H9 (cell line): ENCODE data around the gene MSH3. TPM values are rescaled to one million over a fixed set of nuclear protein-coding genes. Genes with fewer than 3 reads are reported as not detected.

ENCODE experiments used
- DNase-seq: peaks from one replicate; pipeline ENCODE4 v3.0.0-alpha.2; 2017
- H2AFZ ChIP-seq: one replicate; pipeline ENCODE4 v1.6.1; 2013; ENCODE audit warnings: mild to moderate bottlenecking, low read length, control low read depth, moderate library complexity
- H2AK5ac ChIP-seq: 2 replicates; pipeline ENCODE4 v1.6.1; 2013; ENCODE audit warnings: low read length, control low read depth, mixed read lengths; ENCODE audit not compliant: insufficient read length
- H2BK120ac ChIP-seq: one replicate; pipeline ENCODE4 v1.6.1; 2013; ENCODE audit warnings: low read depth, mild to moderate bottlenecking, low read length, control low read depth, inconsistent platforms; ENCODE audit not compliant: poor library complexity, severe bottlenecking
- H2BK12ac ChIP-seq: 2 replicates; pipeline ENCODE4 v1.6.1; 2013; ENCODE audit warnings: low read length, control low read depth, mixed read lengths, low read depth; ENCODE audit not compliant: insufficient read length
- H2BK15ac ChIP-seq: 2 replicates; pipeline ENCODE4 v1.6.1; 2013; ENCODE audit warnings: low read depth, low read length, control low read depth
- H2BK20ac ChIP-seq: one replicate; pipeline ENCODE4 v1.6.1; 2013; ENCODE audit warnings: low read depth, mild to moderate bottlenecking, low read length, control low read depth, inconsistent platforms; ENCODE audit not compliant: poor library complexity, severe bottlenecking
- H2BK5ac ChIP-seq: 2 replicates; pipeline ENCODE4 v1.6.1; 2013; ENCODE audit warnings: low read length, control low read depth, mixed read lengths; ENCODE audit not compliant: insufficient read length
- H3K14ac ChIP-seq: 2 replicates; pipeline ENCODE4 v1.6.1; 2013; ENCODE audit warnings: low read length, control low read depth; ENCODE audit not compliant: insufficient read depth
- H3K18ac ChIP-seq: 2 replicates; pipeline ENCODE4 v1.6.1; 2013; ENCODE audit warnings: low read depth, mild to moderate bottlenecking, mixed read lengths, low read length, control low read depth; ENCODE audit not compliant: insufficient read length
- H3K23ac ChIP-seq: 2 replicates; pipeline ENCODE4 v1.6.1; 2013; ENCODE audit warnings: low read length, control low read depth, mixed read lengths, low read depth; ENCODE audit not compliant: insufficient read length
- H3K23me2 ChIP-seq: 2 replicates; pipeline ENCODE4 v1.6.1; 2013; ENCODE audit warnings: low read depth, mild to moderate bottlenecking, mixed read lengths, low read length, control low read depth; ENCODE audit not compliant: insufficient read length, poor library complexity, severe bottlenecking
- H3K27ac ChIP-seq: 2 replicates; pipeline ENCODE4 v1.5.1; 2013; ENCODE audit warnings: low read length, control low read depth, mixed read lengths, low read depth; ENCODE audit not compliant: insufficient read length
- H3K27me3 ChIP-seq: 2 replicates; pipeline ENCODE4 v1.6.1; 2013; ENCODE audit warnings: low read length, control low read depth, inconsistent platforms; ENCODE audit not compliant: insufficient read depth
- H3K4ac ChIP-seq: 2 replicates; pipeline ENCODE4 v1.6.1; 2013; ENCODE audit warnings: low read depth, mild to moderate bottlenecking, control low read depth, inconsistent platforms, low read length, moderate library complexity
- H3K4me1 ChIP-seq: 2 replicates; pipeline ENCODE4 v1.6.1; 2013; ENCODE audit warnings: low read length, control low read depth, inconsistent platforms; ENCODE audit not compliant: insufficient read depth
- H3K4me2 ChIP-seq: 2 replicates; pipeline ENCODE4 v1.6.1; 2013; ENCODE audit warnings: low read length, control low read depth, mixed read lengths; ENCODE audit not compliant: insufficient read length, insufficient read depth
- H3K56ac ChIP-seq: 2 replicates; pipeline ENCODE4 v1.6.1; 2013; ENCODE audit warnings: low read depth, mild to moderate bottlenecking, mixed read lengths, low read length, control low read depth; ENCODE audit not compliant: insufficient read length
- H3K79me1 ChIP-seq: 2 replicates; pipeline ENCODE4 v1.6.1; 2013; ENCODE audit warnings: low read depth, mild to moderate bottlenecking, moderate library complexity, low read length, control low read depth, inconsistent platforms; ENCODE audit not compliant: insufficient read depth, poor library complexity, severe bottlenecking
- H3K79me2 ChIP-seq: 2 replicates; pipeline ENCODE4 v1.6.1; 2013; ENCODE audit warnings: low read length, control low read depth, inconsistent platforms; ENCODE audit not compliant: insufficient read depth
- H3K9ac ChIP-seq: 2 replicates; pipeline ENCODE4 v1.6.1; 2013; ENCODE audit warnings: low read length, control low read depth, mixed read lengths; ENCODE audit not compliant: insufficient read length; ENCODE audit errors: extremely low read depth
- H3K9me3 ChIP-seq: one replicate; pipeline ENCODE4 v1.6.1; 2013; ENCODE audit warnings: low read depth, low read length, inconsistent platforms; ENCODE audit not compliant: control insufficient read depth
- H3T11ph ChIP-seq: one replicate; pipeline ENCODE4 v1.6.1; 2013; ENCODE audit warnings: mild to moderate bottlenecking, low read length, control low read depth, inconsistent platforms
- H4K20me1 ChIP-seq: one replicate; pipeline ENCODE4 v1.6.1; 2013; ENCODE audit not compliant: control insufficient read depth, insufficient read length, insufficient read depth
- H4K5ac ChIP-seq: 2 replicates; pipeline ENCODE4 v1.6.1; 2013; ENCODE audit warnings: low read depth, mild to moderate bottlenecking, mixed read lengths, low read length, control low read depth; ENCODE audit not compliant: insufficient read length
- H4K8ac ChIP-seq: replicated peaks from 2 replicates; pipeline ENCODE4 v1.6.1; 2013; ENCODE audit warnings: low read length, control low read depth, mixed read lengths, low read depth; ENCODE audit not compliant: insufficient read length
- H4K91ac ChIP-seq: 2 replicates; pipeline ENCODE4 v1.6.1; 2013; ENCODE audit warnings: low read depth, mild to moderate bottlenecking, moderate library complexity, mixed read lengths, low read length, control low read depth; ENCODE audit not compliant: insufficient read length
- H3K27ac Mint-ChIP-seq, 3 experiments: 2 replicates in 2 of 3; 3 replicates in 1 of 3; pipeline ENCODE4 v1.8.0; 2020 to 2021; ENCODE audit warnings: mixed read lengths in 3 of 3, mild to moderate bottlenecking in 1 of 3, moderate library complexity in 1 of 3
- H3K27me3 Mint-ChIP-seq: 2 replicates; pipeline ENCODE4 v1.8.0; 2021; ENCODE audit warnings: low read depth, mild to moderate bottlenecking, moderate library complexity, mixed read lengths
- H3K36me3 Mint-ChIP-seq, 3 experiments: 2 replicates in 2 of 3; 3 replicates in 1 of 3; pipeline ENCODE4 v1.8.0; 2020 to 2021; ENCODE audit warnings: low read depth in 3 of 3, mixed read lengths in 3 of 3; ENCODE audit not compliant: insufficient read depth in 1 of 3
- H3K4me1 Mint-ChIP-seq, 2 experiments: 2 replicates each; pipeline ENCODE4 v1.8.0; 2020; ENCODE audit warnings: mixed read lengths in 2 of 2
- H3K4me3 Mint-ChIP-seq, 2 experiments: 2 replicates in 1 of 2; 3 replicates in 1 of 2; pipeline ENCODE4 v1.8.0; 2020 to 2021; ENCODE audit warnings: mild to moderate bottlenecking in 2 of 2, mixed read lengths in 2 of 2, moderate library complexity in 1 of 2
- H3K9me3 Mint-ChIP-seq, 2 experiments: 2 replicates in 1 of 2; 3 replicates in 1 of 2; pipeline ENCODE4 v1.8.0; 2020; ENCODE audit warnings: mild to moderate bottlenecking in 2 of 2, mixed read lengths in 2 of 2, moderate library complexity in 1 of 2
- CTCF ChIP-seq: fragments of 200-600 bp; sonication (generic); conservative IDR thresholded peaks from 3 replicates; pipeline ENCODE4 v1.8.0; 2021; ENCODE audit warnings: antibody characterized with exemption, mild to moderate bottlenecking
- WGBS: extraction: QIAGEN DNeasy Blood & Tissue Kit; methylation state at CpG from one replicate; pipeline ENCODE4 v1.1.7; 2013; ENCODE audit warnings: missing lambda C conversion rate, low lambda C conversion rate, mixed read lengths; ENCODE audit not compliant: insufficient read length; ENCODE audit errors: extremely low coverage; 5-methylcytosine and 5-hydroxymethylcytosine counted together
- total RNA-seq: library from RNA; stranded (reverse); gene quantifications from 2 replicates; pipeline ENCODE4 v1.2.1, GENCODE V29; 2021

The MSH3 gene
- total RNA-seq, 1 experiment from 2014 or later, result 17.3 TPM

DNA sequence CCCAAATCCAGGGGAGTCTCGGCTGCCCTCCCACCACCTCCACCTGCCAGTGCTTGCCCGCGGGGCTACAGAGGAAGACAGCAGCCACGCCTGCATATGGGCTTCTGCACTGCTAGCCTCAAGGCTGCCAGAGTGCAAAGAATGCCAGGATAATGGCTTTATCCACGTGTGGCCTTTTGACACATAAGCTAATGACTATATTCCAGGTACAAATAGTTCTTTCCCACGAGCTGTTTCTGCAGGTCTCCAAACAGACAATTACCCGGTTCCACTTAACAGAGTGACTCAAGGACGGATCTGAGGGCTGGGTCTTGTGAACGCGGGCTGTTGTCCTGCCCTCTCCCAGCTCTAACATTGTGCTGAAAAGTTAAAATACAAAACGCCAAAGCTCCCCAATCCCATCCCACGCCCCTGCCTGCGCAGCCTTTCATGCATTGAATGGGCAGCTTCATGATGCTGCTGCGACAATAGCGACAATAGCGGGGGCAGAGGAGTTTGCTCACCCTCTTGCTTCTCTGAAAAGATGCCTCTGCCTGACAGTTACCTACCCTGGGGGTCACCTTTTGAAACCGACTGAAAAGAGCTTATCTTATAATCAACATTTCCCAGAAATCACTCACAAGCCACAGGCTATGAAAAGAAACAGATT, 39.1 kb upstream of the MSH3 start:
- H3K4me3 Mint-ChIP-seq, result no peak overlapping the region
- H3K27ac Mint-ChIP-seq, result peak overlapping the region in 1 of 3 experiments; percentile 66; a peak in 1 of 7 replicates
- no peak overlapping the region for H2AFZ ChIP-seq

More for the DNA sequence above, 39.1 kb upstream of the MSH3 start:
- H3K18ac ChIP-seq, result no peak overlapping the region
- H4K5ac ChIP-seq, result no peak overlapping the region
- H3K9me3 Mint-ChIP-seq, result peaks cover 0 to 6% of the 10 kb centered on the region in 2 experiments; a peak in 2 of 5 replicates
- no peaks in the 10 kb centered on the region for H4K20me1 ChIP-seq
- no peak for DNase-seq
- H3K14ac ChIP-seq, result no peak overlapping the region
- no peak for TF ChIP-seq CTCF
- no peak overlapping the region for H3K4ac ChIP-seq
- H3K9me3 ChIP-seq, result no peaks in the 10 kb centered on the region
- H2BK12ac ChIP-seq, result no peak overlapping the region
- no peak overlapping the region for H3K9ac ChIP-seq
- no peaks in the 10 kb centered on the region for H3K27me3 Mint-ChIP-seq
- no peak overlapping the region for H3T11ph ChIP-seq
- H3K23ac ChIP-seq, result no peak overlapping the region
- H3K56ac ChIP-seq, result no peak overlapping the region
- peaks cover 7 to 16% of the 10 kb centered on the region in 2 experiments for H3K4me1 Mint-ChIP-seq
- WGBS, result no CpG with 5 or more reads among the region's 17 CpGs
- H2AK5ac ChIP-seq, result no peak overlapping the region
- H3K79me1 ChIP-seq, result no peaks in the 10 kb centered on the region
- H2BK5ac ChIP-seq, result no peak overlapping the region
- H2BK15ac ChIP-seq, result no peak overlapping the region
- H2BK20ac ChIP-seq, result no peak overlapping the region
- no peak overlapping the region for H2BK120ac ChIP-seq
- H3K4me2 ChIP-seq, result no peak overlapping the region
- no peaks in the 10 kb centered on the region for H3K4me1 ChIP-seq
- H3K27ac ChIP-seq, result no peak overlapping the region
- H4K91ac ChIP-seq, result no peak overlapping the region
- no peak overlapping the region for H4K8ac ChIP-seq
- no peaks in the 10 kb centered on the region for H3K23me2 ChIP-seq
- H3K27me3 ChIP-seq, result no peaks in the 10 kb centered on the region
- no peaks in the 10 kb centered on the region; a peak in 1 of 7 replicates for H3K36me3 Mint-ChIP-seq
- H3K79me2 ChIP-seq, result no peaks in the 10 kb centered on the region
